Activated naive CD4-positive, alpha-beta T cell (primary cell): ENCODE measurements around the gene ATXN1.
"Not testable (repeated sequence)": the region's sequence is repeated elsewhere in the genome, so short reads cannot be mapped to it uniquely, and the experiment has no call there.

ENCODE experiments used
- DNase-seq, 4 experiments: peaks; one replicate each; lab custom pipeline; 2025; lab: John Stamatoyannopoulos, UW

Gene ATXN1

DNA sequence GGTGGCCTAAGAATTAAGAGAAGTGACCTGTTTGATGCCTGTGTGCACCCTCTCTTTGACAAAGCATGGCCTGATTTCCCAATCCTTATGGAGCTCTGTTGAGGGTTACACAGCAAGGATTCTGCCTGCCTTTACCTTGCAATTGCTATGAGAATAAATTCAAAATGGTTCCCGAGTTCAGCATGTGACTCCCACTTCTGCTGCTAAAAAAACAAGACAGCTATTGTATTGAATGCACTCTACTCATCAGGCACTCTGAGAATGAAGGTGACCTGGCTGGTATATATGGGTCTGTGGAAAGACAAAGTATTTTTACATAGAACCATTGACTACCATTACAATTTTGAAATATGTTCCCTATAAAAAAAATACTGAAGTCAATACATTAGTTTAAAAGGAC lies 190.3 kb downstream of the ATXN1 start:
- DNase-seq: no peak

GRCh38 chr6:16570221-16570553 lies 191.1 kb downstream of the ATXN1 start:
- DNase-seq: no peak

- no peak for DNase-seq
Observed at GRCh38 chr6:16568128-16568527, 193.1 kb downstream of the ATXN1 start.

DNA sequence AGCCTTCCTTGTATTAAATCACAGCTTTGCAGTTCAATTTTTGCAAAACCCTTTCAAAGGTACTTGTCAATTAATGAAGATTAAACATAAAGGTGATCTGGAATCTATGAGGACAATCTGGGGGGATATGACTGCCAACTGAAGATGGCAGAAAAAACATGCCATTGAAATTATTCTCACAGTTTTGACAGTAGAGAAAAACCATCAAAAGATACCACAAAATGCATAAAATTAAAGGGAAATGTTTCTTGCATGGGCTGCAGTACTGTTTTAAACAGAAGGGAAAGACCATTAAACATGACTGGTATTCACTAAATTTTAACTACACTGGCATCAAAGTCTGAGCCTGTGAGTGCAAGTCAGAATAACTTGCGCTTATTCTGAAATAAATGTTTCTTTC lies 194.2 kb downstream of the ATXN1 start:
- DNase-seq: no peak

DNA sequence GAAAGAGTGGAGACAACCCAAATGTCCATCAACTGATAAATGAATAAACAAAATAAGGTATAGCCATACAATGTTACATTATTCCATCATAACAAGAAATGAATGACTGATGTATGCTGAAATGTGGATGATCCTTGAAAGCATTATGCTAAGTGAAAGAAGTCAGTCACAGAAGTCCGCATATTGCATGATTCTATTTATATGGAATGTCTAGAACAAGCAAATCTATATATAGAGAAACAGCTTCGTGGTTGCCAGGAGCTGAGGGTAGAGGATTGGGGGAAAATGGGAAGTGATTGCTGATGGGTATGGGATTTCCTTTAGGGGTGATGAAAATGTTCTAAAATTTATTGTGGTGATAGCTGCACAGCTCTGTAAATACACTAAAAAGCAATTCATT lies 196.8 kb downstream of the ATXN1 start:
- DNase-seq: no peak

GRCh38 chr6:16563628-16564240 lies 197.5 kb downstream of the ATXN1 start:
- no peak for DNase-seq

GRCh38 chr6:16562498-16562897 lies 198.8 kb downstream of the ATXN1 start:
- no peak for DNase-seq

- no peak for DNase-seq
Observed at GRCh38 chr6:16559071-16559470, 202.2 kb downstream of the ATXN1 start.

DNA sequence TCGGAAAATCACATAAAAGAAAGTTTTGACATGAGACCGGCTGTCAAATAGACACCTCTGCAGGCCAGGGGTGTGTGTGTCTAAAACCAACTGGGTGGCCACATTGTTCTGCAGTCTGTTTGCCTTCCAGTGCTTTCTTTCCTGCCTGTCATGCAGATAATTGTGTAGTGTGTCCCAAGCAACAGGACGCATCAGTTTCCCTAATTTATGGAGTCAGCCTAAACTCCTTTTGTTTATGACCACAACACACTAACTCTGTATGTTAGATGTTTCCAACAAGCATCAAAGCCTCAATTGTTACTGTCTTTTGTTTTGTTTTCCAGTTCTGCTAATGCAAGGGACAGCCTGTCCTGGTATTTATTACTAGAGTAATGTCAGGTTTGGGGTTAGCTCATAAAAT lies 205.7 kb downstream of the ATXN1 start:
- no peak for DNase-seq

GRCh38 chr6:16553531-16553930 lies 207.7 kb downstream of the ATXN1 start:
- DNase-seq: no peak

DNA sequence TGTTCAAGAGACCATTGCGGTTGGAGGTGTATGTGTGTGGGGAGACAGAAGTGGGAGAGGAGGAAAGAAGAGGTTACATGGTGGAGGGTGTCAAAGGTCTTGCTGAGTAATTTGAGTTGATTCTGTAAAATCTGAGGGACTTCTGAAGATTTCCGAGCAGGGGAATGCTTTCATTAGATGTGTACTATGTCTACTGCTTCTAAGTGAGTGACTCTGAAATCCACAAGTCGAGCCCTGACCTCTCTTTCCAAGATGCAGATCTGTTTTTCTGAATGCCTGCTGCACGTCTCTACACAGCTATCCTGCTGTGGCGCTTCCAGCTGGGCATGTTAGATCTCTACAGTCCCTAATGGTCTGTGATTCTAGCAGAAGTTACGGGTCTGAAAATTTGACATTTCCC lies 209.8 kb downstream of the ATXN1 start:
- no peak for DNase-seq

DNA sequence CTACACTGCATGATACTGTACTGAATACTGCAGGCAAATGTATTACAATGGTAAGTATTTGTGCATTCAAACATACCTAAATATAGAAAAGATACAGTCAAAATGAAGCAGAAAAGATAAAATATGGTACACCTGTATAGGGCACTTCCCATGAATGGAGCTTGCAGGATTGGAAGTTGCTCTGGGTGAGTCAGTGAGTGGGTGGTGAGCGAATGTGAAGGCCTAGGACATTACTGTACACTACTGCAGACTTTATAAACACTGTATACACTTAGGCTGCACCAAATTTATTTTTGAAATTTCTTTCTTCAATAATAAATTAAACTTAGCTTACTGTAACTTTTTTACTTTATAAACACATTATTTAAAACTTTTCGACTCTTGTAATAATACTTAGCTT lies 213.1 kb downstream of the ATXN1 start:
- DNase-seq: no peak

GRCh38 chr6:16547587-16547986 lies 213.7 kb downstream of the ATXN1 start:
- DNase-seq: no peak

DNA sequence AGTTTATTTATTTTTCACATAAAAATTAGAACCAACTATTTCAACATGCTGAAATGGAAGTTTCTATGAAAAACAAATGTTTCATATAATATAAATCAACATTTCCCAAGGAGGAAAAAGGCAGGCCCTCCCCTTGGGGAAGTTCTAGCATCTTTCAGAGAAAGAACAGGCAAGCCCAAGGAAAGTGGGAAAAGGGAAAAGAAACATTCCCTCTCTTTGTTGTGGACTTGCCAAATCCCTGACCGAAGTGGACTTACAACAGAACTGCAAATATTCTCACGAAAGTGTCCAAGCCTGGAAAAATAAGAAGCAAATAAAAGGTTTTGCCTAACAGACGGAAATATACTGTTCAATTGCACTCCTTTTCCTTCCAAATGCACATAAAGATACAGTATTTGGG lies 214.4 kb downstream of the ATXN1 start:
- DNase-seq: no peak

- DNase-seq: no peak
Observed at GRCh38 chr6:16545382-16545781, 215.9 kb downstream of the ATXN1 start.

GRCh38 chr6:16544521-16544920 lies 216.7 kb downstream of the ATXN1 start:
- DNase-seq: no peak

GRCh38 chr6:16544006-16544405 lies 217.3 kb downstream of the ATXN1 start:
- no peak for DNase-seq

DNA sequence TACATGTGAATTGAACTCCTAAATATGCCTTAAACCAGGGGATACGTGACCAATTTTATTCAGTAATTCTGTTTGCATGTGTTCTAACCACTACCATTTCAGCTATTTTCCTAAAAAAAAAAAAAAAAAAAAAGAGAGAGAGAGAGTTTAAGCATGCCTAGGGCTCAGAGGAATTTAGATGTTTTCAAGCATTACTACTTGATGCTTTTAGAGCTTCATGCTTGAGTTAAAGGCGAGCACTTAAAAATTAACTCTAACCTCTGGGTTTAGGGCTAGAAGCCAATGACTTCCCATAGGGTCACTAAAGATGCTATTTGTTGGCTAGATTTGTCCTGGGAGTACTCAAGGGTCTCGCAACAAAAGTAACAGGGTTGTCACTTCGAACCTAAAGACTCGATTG lies 217.7 kb downstream of the ATXN1 start:
- no peak for DNase-seq

GRCh38 chr6:16542070-16542469 lies 219.2 kb downstream of the ATXN1 start:
- no peak for DNase-seq

GRCh38 chr6:16540804-16541752 lies 220.2 kb downstream of the ATXN1 start:
- DNase-seq: no peak

DNA sequence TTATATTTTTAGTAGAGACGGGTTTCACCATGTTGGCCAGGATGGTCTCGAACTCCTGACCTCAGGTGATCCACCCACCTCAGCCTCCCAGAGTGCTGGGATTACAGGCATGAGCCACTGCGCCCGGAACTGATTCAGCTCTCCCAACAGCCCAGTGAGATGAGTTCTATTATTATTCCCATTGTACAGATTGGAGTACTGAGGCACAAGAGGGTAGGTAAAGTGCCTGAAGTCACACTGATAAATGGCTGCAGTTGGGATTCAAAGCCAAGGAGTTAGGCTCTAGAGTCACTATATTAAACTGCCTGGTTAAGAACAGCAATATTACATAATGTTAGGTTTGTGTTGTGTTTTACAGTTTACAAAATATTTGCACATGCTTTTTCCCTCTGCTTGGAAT lies 220.9 kb downstream of the ATXN1 start:
- not testable (repeated sequence) for DNase-seq

GRCh38 chr6:16539086-16539931 lies 222.0 kb downstream of the ATXN1 start:
- DNase-seq: no peak

DNA sequence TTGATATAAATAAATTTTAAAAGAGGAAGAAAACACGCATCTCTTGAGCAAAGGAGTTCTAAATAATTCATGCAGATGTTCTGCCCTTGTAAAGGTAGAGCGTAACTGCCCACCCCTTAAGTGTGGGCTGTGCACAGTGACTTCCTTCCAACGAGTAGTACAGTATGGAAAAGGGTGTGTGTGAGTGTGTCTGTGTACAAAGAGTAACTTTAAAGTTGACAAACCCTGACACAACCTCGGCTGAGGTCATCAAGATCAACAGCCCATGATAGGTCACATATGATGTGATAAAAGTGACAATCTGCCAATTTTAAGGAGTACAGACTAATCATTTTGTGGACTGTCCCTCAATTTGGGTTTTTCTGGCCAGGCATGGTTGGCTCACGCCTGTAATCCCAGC lies 225.7 kb downstream of the ATXN1 start:
- no peak for DNase-seq
